ENCODE measurements around the gene ZNF648. TPM values are rescaled to one million over a fixed set of nuclear protein-coding genes. Genes with fewer than 3 reads are reported as not detected.

Gene ZNF648
- total and polyA plus RNA-seq, 2 of the 4 experiments (the other 2 are of a cell fraction) = not detected

DNA sequence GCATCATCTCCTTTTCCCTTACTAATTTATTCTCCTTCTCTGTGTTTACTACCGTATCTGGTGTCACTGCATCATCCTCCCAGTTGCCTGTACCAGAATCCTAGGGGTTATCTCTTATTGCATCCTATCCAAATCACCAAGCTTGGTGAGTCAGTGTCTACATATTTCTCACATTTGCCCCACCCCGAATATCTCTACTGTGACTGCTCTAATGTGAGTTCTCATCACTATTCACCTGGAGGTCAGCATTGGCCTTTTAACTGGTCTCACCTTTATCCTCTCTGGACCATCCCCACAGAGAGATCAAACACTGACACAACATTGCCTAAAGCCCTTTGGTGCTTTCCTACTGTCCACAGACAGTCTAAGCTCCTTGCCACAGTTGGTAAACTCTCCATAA, 45.7 kb upstream of the ZNF648 start:
- intact Hi-C loops (cut with micrococcal nuclease) = no loop called here
- Histone ChIP-seq H3K4me1 (ENCODE audit: control insufficient read depth, insufficient read depth, low read length) (no peaks in the 10 kb centered on the region), H2BK120ac (ENCODE audit: low read depth, low read length) (no peak overlapping the region), H3K4me2 (ENCODE audit: low read depth, low read length) (no peak overlapping the region), H4K5ac (ENCODE audit: low read depth, low read length) (no peak overlapping the region), H3K27me3 (ENCODE audit: control insufficient read depth, insufficient read depth, low read length) (no peaks in the 10 kb centered on the region), H2AFZ (replicated peaks; ENCODE audit: low read length, poor library complexity) (no peak overlapping the region), H3K79me1 (ENCODE audit: low read depth in 1 of 2, low read length in 2 of 2) (no peaks in the 10 kb centered on the region), H3K14ac (replicated peaks; ENCODE audit: low read depth, low read length) (no peak overlapping the region), H3K56ac (ENCODE audit: extremely low read depth, insufficient read depth, low read length) (no peak overlapping the region), H2BK15ac (ENCODE audit: low read depth, low read length) (no peak overlapping the region), H3K9me3 (ENCODE audit: control insufficient read depth, insufficient read depth, low read length) (no peaks in the 10 kb centered on the region), H2BK5ac (ENCODE audit: low read depth, low read length, poor library complexity, severe bottlenecking) (no peak overlapping the region), H3K9ac (ENCODE audit: low read depth, low read length) (no peak overlapping the region), H4K91ac (ENCODE audit: insufficient read depth, low read depth, low read length) (no peak overlapping the region), H3K36me3 (ENCODE audit: control insufficient read depth, insufficient read depth, low read length) (no peaks in the 10 kb centered on the region), H2AK5ac (ENCODE audit: low read depth, low read length) (no peak overlapping the region), H3K18ac (ENCODE audit: low read depth, low read length) (no peak overlapping the region), H4K20me1 (ENCODE audit: insufficient read depth, low read length) (no peaks in the 10 kb centered on the region), H3K4ac (ENCODE audit: low read depth, low read length) (no peak overlapping the region), H2AK9ac (replicated peaks; ENCODE audit: low read depth, low read length, poor library complexity) (no peak overlapping the region), H4K8ac (ENCODE audit: low read depth in 2 of 2, low read length in 2 of 2) (no peak overlapping the region), H3K27ac (ENCODE audit: insufficient read depth, low read length) (no peak overlapping the region), H3K9me1 (ENCODE audit: insufficient read depth, low read length) (no peaks in the 10 kb centered on the region), H2BK20ac (ENCODE audit: low read depth, low read length) (no peak overlapping the region), H3K4me3 (ENCODE audit: insufficient read depth, low read depth, low read length) (no peak overlapping the region), H3K23ac (ENCODE audit: low read depth, low read length) (no peak overlapping the region)
- TF ChIP-seq, protein P1, sequence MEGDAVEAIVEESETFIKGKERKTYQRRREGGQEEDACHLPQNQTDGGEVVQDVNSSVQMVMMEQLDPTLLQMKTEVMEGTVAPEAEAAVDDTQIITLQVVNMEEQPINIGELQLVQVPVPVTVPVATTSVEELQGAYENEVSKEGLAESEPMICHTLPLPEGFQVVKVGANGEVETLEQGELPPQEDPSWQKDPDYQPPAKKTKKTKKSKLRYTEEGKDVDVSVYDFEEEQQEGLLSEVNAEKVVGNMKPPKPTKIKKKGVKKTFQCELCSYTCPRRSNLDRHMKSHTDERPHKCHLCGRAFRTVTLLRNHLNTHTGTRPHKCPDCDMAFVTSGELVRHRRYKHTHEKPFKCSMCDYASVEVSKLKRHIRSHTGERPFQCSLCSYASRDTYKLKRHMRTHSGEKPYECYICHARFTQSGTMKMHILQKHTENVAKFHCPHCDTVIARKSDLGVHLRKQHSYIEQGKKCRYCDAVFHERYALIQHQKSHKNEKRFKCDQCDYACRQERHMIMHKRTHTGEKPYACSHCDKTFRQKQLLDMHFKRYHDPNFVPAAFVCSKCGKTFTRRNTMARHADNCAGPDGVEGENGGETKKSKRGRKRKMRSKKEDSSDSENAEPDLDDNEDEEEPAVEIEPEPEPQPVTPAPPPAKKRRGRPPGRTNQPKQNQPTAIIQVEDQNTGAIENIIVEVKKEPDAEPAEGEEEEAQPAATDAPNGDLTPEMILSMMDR (conservative IDR thresholded peaks at IDR 0.05; ENCODE audit: low read depth, low read length) = no peak
- TF ChIP-seq FOS (IDR thresholded peaks at IDR 0.05; ENCODE audit: low read depth, low read length) (no peak), RFX5 (IDR thresholded peaks at IDR 0.05; ENCODE audit: low read depth, low read length) (no peak), POLR2A (IDR thresholded peaks at IDR 0.05; ENCODE audit: low read depth, low read length) (no peak), BHLHE40 (IDR thresholded peaks at IDR 0.05; ENCODE audit: low read depth, low read length) (no peak), MXI1 (IDR thresholded peaks at IDR 0.05; ENCODE audit: borderline replicate concordance, low read depth, low read length) (no peak), MAZ (IDR thresholded peaks at IDR 0.05; ENCODE audit: borderline replicate concordance, low read depth, low read length) (no peak), RAD21 (IDR thresholded peaks at IDR 0.05; ENCODE audit: low read length) (no peak), CEBPB (IDR thresholded peaks at IDR 0.05; ENCODE audit: low read depth, low read length) (no peak), RCOR1 (IDR thresholded peaks at IDR 0.05; ENCODE audit: insufficient replicate concordance, low read length) (no peak), CHD1 (IDR thresholded peaks at IDR 0.05; ENCODE audit: low read depth, low read length) (no peak), SMC3 (IDR thresholded peaks at IDR 0.05; ENCODE audit: low read depth, low read length) (no peak), MAFK (IDR thresholded peaks at IDR 0.05; ENCODE audit: low read depth, low read length) (no peak), NFE2L2 (IDR thresholded peaks at IDR 0.05; ENCODE audit: low read depth, low read length) (no peak)
- TF ChIP-seq, protein P2, sequence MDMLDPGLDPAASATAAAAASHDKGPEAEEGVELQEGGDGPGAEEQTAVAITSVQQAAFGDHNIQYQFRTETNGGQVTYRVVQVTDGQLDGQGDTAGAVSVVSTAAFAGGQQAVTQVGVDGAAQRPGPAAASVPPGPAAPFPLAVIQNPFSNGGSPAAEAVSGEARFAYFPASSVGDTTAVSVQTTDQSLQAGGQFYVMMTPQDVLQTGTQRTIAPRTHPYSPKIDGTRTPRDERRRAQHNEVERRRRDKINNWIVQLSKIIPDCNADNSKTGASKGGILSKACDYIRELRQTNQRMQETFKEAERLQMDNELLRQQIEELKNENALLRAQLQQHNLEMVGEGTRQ (IDR thresholded peaks at IDR 0.05; ENCODE audit: low read depth, low read length) = no peak
- TF ChIP-seq, protein P3, sequence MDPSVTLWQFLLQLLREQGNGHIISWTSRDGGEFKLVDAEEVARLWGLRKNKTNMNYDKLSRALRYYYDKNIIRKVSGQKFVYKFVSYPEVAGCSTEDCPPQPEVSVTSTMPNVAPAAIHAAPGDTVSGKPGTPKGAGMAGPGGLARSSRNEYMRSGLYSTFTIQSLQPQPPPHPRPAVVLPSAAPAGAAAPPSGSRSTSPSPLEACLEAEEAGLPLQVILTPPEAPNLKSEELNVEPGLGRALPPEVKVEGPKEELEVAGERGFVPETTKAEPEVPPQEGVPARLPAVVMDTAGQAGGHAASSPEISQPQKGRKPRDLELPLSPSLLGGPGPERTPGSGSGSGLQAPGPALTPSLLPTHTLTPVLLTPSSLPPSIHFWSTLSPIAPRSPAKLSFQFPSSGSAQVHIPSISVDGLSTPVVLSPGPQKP (IDR thresholded peaks at IDR 0.05; ENCODE audit: borderline replicate concordance, low read depth, low read length) = no peak
- 31% methylated on average over 2 of the region's 2 CpGs; no CpG with 5 or more reads in 1 of the 2 experiments for WGBS, 2 experiments (ENCODE audit: extremely low coverage in 2 of 2, insufficient read length in 1 of 2)
- no peak for DNase-seq
- in situ Hi-C loops (cut with MboI; ENCODE audit: low sequenced_read_pairs) = no loop called here
- BruUV-seq (replicated peaks) = no TSS peak
- CTCF ChIA-PET = no interaction called here
- POLR2A ChIA-PET (ENCODE audit: unreplicated experiment) = no interaction called here
- dilution Hi-C loops (cut with HindIII; ENCODE audit: low sequenced_read_pairs, unreplicated experiment) = no loop called here
- ATAC-seq (ENCODE audit: low read depth) = no peak
